ENCODE measurements around the gene TNPO2. TPM values are rescaled to one million over a fixed set of nuclear protein-coding genes. Genes with fewer than 3 reads are reported as not detected.

The TNPO2 gene
- total RNA-seq, 1 donor from 2014 or later: 42.7 TPM

DNA sequence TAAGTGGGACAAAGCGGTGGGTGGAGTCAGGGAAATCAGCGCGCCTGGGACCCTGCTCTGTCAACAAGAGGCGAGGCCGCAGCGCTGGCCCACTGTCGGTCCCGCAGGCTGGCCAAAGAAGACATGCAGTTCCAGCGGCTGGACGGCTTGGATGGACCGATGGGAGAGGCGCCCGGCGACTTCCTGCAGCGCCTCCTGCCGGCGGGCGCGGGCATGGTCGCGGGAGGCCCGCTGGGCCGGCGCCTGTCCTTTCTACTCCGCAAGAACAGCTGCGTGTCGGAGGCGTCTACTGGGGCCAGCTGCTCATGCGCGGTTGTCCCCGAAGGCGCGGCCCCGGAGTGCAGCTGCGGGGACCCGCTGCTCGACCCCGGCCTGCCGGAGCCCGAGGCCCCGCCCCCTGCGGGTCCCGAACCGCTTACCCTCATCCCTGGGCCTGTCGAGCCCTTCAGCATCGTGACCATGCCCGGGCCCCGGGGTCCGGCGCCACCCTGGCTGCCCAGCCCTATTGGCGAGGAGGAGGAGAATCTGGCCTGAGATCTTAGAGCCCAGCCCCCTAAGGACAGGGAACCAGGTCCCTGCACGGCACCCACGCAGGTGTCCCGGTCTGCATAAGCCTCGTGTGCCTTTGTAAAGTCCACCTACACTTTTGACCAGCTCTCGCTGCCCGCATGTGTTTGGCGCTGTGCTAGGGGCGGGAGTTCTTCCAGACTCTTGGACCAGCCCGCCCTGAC, 34.0 kb upstream of the TNPO2 start:
- peak; percentile 87 to 89 for ATAC-seq

DNA sequence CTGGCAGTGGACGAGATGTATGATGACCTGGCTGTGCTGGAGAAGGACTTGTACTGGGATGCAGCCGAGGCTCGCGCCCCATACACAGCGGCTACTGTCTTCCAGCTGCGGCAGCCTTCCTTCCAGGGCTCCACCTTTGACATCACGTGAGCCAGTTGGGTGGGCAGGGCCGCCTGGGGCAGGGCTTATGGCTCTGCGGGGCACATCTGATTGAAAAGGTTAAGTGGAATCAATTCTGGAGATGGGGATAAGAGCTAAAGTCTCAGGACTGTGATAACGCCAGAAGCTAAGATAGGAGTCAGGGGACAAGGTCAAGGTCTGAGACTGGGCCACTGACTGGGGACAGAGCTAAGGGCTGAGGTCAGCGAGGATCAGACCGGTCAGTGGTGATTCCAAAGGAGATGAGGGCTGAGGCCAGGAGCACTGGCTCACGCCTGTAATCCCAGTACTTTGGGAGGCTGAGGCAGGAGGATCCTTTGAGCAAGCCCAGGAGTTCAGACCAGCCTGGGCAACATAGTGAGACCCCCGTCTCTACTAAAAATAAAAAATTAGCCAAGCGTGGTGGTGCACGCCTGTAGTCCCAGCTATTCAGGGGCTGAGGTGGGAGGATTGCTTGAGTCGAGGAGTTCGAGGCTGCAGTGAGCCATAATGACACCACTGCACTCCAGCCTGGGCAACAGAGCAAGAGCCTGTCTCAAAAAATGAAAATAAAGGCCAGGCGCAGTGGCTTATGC, 32.6 kb upstream of the TNPO2 start:
- ATAC-seq (no peak), DNase-seq (no peak)
- peaks cover 2% of the 10 kb centered on the region for H3K27me3 ChIP-seq (ENCODE audit: low read depth)
- TF ChIP-seq, protein P1, sequence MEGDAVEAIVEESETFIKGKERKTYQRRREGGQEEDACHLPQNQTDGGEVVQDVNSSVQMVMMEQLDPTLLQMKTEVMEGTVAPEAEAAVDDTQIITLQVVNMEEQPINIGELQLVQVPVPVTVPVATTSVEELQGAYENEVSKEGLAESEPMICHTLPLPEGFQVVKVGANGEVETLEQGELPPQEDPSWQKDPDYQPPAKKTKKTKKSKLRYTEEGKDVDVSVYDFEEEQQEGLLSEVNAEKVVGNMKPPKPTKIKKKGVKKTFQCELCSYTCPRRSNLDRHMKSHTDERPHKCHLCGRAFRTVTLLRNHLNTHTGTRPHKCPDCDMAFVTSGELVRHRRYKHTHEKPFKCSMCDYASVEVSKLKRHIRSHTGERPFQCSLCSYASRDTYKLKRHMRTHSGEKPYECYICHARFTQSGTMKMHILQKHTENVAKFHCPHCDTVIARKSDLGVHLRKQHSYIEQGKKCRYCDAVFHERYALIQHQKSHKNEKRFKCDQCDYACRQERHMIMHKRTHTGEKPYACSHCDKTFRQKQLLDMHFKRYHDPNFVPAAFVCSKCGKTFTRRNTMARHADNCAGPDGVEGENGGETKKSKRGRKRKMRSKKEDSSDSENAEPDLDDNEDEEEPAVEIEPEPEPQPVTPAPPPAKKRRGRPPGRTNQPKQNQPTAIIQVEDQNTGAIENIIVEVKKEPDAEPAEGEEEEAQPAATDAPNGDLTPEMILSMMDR (IDR thresholded peaks at IDR 0.05): no peak
- H3K9me3 ChIP-seq: no peaks in the 10 kb centered on the region
- H3K4me3 ChIP-seq: no peak overlapping the region
- H3K27ac ChIP-seq: no peak overlapping the region
- intact Hi-C loops (cut with DNase I): no loop called here
- H3K4me1 ChIP-seq: peaks cover 11% of the 10 kb centered on the region
- no peaks in the 10 kb centered on the region for H3K36me3 ChIP-seq

More for the DNA sequence above, 34.0 kb upstream of the TNPO2 start:
- intact Hi-C loops (cut with DNase I): no loop called here
- H3K9me3 ChIP-seq: no peaks in the 10 kb centered on the region
- H3K27ac ChIP-seq: peak overlapping the region; percentile 19
- DNase-seq: peak; percentile 81
- no peaks in the 10 kb centered on the region for H3K27me3 ChIP-seq (ENCODE audit: low read depth)
- H3K36me3 ChIP-seq: peaks cover 5% of the 10 kb centered on the region
- peak overlapping the region; percentile 44 for H3K4me3 ChIP-seq
- TF ChIP-seq, protein P1 (IDR thresholded peaks at IDR 0.05): peak; percentile 97
- H3K4me1 ChIP-seq: peaks cover 11% of the 10 kb centered on the region

DNA sequence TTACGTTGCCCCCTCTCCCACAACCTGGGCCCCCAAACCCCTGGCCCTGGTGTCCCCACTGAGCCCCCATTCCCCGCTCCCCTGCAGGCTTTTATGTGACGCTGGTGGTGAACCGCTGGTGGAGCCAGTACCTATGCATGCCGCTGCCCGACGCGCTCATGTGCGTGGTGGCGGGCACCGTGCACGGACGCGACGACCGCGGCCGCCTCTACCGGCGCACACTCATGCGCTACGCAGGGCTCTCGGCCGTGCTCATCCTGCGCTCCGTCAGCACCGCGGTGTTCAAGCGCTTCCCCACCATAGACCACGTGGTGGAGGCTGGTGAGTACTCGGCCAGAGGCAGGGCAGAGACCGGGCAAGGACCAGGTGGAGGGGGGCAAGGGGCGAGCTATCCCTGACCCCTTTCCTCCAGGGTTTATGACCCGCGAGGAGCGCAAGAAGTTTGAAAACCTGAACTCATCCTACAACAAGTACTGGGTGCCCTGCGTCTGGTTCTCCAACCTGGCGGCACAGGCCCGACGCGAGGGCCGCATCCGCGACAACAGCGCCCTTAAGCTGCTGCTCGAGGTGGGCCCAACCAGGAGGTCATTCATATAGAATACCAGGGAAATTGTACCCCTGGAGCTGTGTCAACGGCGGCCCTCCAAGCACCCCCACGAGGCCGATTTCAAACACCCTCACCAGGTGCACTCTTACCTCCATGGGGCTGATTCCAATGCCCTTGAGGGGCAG, 30.9 kb upstream of the TNPO2 start:
- H3K36me3 ChIP-seq: no peaks in the 10 kb centered on the region
- H3K27me3 ChIP-seq (ENCODE audit: low read depth): peaks cover 15% of the 10 kb centered on the region
- ATAC-seq (no peak), DNase-seq (no peak)
- no peak overlapping the region for H3K27ac ChIP-seq
- H3K9me3 ChIP-seq: no peaks in the 10 kb centered on the region
- no peak overlapping the region for H3K4me3 ChIP-seq
- H3K4me1 ChIP-seq: peaks cover 16% of the 10 kb centered on the region
- TF ChIP-seq, protein P1 (IDR thresholded peaks at IDR 0.05): no peak
- intact Hi-C loops (cut with DNase I): no loop called here

DNA sequence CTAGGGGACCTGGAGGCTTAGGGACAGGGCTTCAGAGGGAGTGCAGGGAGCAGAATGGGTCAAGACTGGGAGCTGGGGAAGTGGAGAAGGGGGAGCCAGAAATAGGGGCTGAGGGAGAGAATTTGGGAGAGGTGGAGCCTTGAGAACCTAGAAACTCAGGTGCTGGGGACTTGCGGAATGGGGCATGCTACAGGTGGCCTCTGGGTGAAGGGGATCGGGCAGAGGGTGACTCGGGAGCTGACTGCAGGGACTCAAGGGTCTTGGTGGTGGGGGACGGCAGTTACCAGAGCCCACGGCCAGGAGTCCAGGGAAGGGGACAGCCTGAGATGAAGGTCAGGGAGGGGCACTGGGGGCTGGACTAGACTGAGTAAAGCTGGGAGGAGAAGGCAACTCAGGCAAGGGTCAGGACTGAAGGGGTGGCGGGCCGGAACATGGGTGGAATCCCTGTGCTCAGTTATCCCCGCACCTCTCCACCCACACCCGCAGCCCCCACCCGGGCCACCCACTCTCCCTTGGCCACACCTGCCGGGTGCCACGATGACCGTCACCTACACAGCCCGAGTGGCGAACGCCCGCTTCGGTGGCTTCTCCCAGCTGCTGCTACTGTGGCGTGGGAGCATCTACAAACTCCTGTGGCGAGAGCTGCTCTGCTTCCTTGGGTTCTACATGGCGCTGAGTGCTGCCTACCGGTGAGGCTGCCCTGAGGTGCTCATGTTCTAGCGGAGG, 28.5 kb upstream of the TNPO2 start:
- TF ChIP-seq, protein P1 (IDR thresholded peaks at IDR 0.05): no peak
- intact Hi-C loops (cut with DNase I): no loop called here
- Histone ChIP-seq H3K4me3 (no peak overlapping the region), H3K27ac (no peak overlapping the region), H3K9me3 (peaks cover 4% of the 10 kb centered on the region), H3K36me3 (peaks cover 11% of the 10 kb centered on the region), H3K27me3 (ENCODE audit: low read depth) (peaks cover 21% of the 10 kb centered on the region), H3K4me1 (peaks cover 9% of the 10 kb centered on the region)
- DNase-seq (no peak), ATAC-seq (no peak)

DNA sequence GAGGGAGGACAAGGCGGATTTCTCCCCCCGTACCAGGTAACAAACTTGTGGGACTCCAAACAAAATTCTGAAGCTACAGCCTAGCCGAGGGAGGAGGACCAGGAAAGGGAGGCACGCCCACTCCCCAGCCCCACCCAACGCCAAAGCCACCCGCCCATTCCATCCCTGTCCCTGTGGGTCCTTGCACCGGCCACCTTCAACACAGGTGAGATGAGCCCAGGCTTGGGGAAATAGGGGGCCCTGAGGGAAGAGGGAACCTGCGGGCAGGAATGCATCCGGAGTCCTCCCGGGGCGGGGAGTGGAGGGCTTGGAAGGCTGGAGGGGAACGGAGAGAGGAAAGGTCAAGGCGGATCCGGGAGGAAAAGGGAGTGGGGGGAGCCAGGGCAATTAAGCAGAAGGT, 27.9 kb upstream of the TNPO2 start, which contains the start of gene BEST2:
Gene BEST2 (plus strand): TSS at position 157 of the 400 bp plus-strand sequence. CDS start 802 bp downstream, outside the sequence.
- DNase-seq (no peak), ATAC-seq (no peak)
- peaks cover 6% of the 10 kb centered on the region for H3K4me1 ChIP-seq
- H3K27me3 ChIP-seq (ENCODE audit: low read depth): peaks cover 21% of the 10 kb centered on the region
- peaks cover 4% of the 10 kb centered on the region for H3K9me3 ChIP-seq
- H3K27ac ChIP-seq: no peak within 1 kb of the TSS
- TF ChIP-seq, protein P1 (IDR thresholded peaks at IDR 0.05): no peak
- no peak within 1 kb of the TSS for H3K4me3 ChIP-seq
- H3K36me3 ChIP-seq: peaks cover 16% of the 10 kb centered on the region
- intact Hi-C loops (cut with DNase I): no loop called here

All from lower lobe of right lung (tissue), 2 donors.